DND-41 (cell line): ENCODE measurements around the gene FHDC1.

Experiments used
- ATAC-seq: fragments of 200-7000 bp; cut with Tn5 transposase; 3 replicates; pipeline ENCODE4 v1.9.1; 2021; ENCODE audit warnings: low read depth; ENCODE audit not compliant: insufficient read depth
- DNase-seq: peaks from one replicate; pipeline ENCODE4 v3.0.0-alpha.2; 2020
- H2AFZ ChIP-seq: 2 replicates; pipeline ENCODE4 v1.6.0; 2012; ENCODE audit warnings: low read depth, low read length
- H3K27ac ChIP-seq: 2 replicates; pipeline ENCODE4 v1.5.1; 2012; ENCODE audit warnings: low read length, inconsistent platforms
- H3K27me3 ChIP-seq: fragments of 200-600 bp; sonication (generic); 2 replicates; pipeline ENCODE4 v1.6.0; 2012; ENCODE audit warnings: low read length, mild to moderate bottlenecking, inconsistent platforms; ENCODE audit not compliant: insufficient read depth, poor library complexity
- H3K36me3 ChIP-seq: 2 replicates; pipeline ENCODE4 v1.5.1; 2012; ENCODE audit warnings: low read length, inconsistent platforms; ENCODE audit not compliant: insufficient read depth
- H3K4me1 ChIP-seq: 2 replicates; pipeline ENCODE4 v1.5.1; 2012; ENCODE audit warnings: mild to moderate bottlenecking, low read length; ENCODE audit not compliant: insufficient read depth
- H3K4me2 ChIP-seq: 2 replicates; pipeline ENCODE4 v1.6.0; 2012; ENCODE audit warnings: mild to moderate bottlenecking, moderate library complexity, low read length, inconsistent platforms; ENCODE audit not compliant: insufficient read depth
- H3K4me3 ChIP-seq, 2 experiments: fragments of 200-600 bp in 1 of 2; shearing (Covaris generic) in 1 of 2; 2 replicates each; pipeline ENCODE4 v1.5.1; 2012 to 2016; ENCODE audit warnings: inconsistent platforms in 2 of 2, low read length in 2 of 2, mild to moderate bottlenecking in 2 of 2, low read depth in 1 of 2, moderate library complexity in 1 of 2
- H3K79me2 ChIP-seq: 2 replicates; pipeline ENCODE4 v1.6.0; 2012; ENCODE audit warnings: low read length, inconsistent platforms; ENCODE audit not compliant: insufficient read depth
- H3K9ac ChIP-seq: 2 replicates; pipeline ENCODE4 v1.6.0; 2012; ENCODE audit warnings: low read depth, mild to moderate bottlenecking, inconsistent platforms, low read length, moderate library complexity
- H3K9me3 ChIP-seq: 2 replicates; pipeline ENCODE4 v1.5.1; 2012; ENCODE audit warnings: low read length, moderate library complexity, mild to moderate bottlenecking, inconsistent platforms; ENCODE audit not compliant: insufficient read depth, severe bottlenecking
- H4K20me1 ChIP-seq: 2 replicates; pipeline ENCODE4 v1.6.0; 2012; ENCODE audit warnings: low read length; ENCODE audit not compliant: insufficient read depth
- EZH2 ChIP-seq: IDR thresholded peaks from 3 replicates; pipeline ENCODE4 v1.6.1; 2012; ENCODE audit warnings: borderline replicate concordance, low read depth, mild to moderate bottlenecking, moderate library complexity, low read length, inconsistent platforms; ENCODE audit not compliant: severe bottlenecking
- TF ChIP-seq, protein P1 (sequence below): IDR thresholded peaks from 2 replicates; pipeline ENCODE4 v1.5.1; 2012; ENCODE audit warnings: borderline replicate concordance, low read length, moderate library complexity, mild to moderate bottlenecking; ENCODE audit not compliant: poor library complexity, severe bottlenecking; ENCODE audit errors: extremely low read depth

Gene FHDC1

DNA sequence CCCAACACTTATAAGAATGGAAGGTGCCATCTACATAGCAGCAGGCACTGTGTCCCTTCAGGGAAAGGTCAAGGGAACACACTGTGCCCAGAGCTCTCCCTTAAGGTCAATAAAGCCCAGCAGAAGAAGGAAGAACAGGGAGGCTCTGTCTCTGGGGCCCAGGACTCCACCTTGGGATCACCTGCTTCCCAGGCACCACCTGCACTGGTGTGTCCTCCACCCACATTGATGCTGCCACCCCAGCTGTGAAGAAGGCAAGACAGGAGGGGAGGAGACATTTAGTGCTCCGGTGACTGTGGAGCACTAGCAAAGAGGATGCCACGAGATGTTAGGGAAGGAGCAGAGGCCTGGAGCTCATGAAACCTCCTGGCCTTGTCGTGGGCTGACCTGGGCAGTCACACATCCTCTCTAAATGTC is 53.4 kb downstream of the FHDC1 start:
- H3K9ac ChIP-seq: no peak overlapping the region
- DNase-seq (no peak), ATAC-seq (no peak)
- no peaks in the 10 kb centered on the region for H3K9me3 ChIP-seq
- TF ChIP-seq, protein P1, sequence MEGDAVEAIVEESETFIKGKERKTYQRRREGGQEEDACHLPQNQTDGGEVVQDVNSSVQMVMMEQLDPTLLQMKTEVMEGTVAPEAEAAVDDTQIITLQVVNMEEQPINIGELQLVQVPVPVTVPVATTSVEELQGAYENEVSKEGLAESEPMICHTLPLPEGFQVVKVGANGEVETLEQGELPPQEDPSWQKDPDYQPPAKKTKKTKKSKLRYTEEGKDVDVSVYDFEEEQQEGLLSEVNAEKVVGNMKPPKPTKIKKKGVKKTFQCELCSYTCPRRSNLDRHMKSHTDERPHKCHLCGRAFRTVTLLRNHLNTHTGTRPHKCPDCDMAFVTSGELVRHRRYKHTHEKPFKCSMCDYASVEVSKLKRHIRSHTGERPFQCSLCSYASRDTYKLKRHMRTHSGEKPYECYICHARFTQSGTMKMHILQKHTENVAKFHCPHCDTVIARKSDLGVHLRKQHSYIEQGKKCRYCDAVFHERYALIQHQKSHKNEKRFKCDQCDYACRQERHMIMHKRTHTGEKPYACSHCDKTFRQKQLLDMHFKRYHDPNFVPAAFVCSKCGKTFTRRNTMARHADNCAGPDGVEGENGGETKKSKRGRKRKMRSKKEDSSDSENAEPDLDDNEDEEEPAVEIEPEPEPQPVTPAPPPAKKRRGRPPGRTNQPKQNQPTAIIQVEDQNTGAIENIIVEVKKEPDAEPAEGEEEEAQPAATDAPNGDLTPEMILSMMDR: no peak
- TF ChIP-seq EZH2: no peak
- H3K27ac ChIP-seq: no peak overlapping the region
- no peak overlapping the region for H2AFZ ChIP-seq
- no peaks in the 10 kb centered on the region for H3K79me2 ChIP-seq
- no peaks in the 10 kb centered on the region for H3K4me1 ChIP-seq
- no peaks in the 10 kb centered on the region for H4K20me1 ChIP-seq
- H3K36me3 ChIP-seq: no peaks in the 10 kb centered on the region
- no peak overlapping the region for H3K4me3 ChIP-seq
- no peaks in the 10 kb centered on the region for H3K27me3 ChIP-seq
- H3K4me2 ChIP-seq: no peak overlapping the region

DNA sequence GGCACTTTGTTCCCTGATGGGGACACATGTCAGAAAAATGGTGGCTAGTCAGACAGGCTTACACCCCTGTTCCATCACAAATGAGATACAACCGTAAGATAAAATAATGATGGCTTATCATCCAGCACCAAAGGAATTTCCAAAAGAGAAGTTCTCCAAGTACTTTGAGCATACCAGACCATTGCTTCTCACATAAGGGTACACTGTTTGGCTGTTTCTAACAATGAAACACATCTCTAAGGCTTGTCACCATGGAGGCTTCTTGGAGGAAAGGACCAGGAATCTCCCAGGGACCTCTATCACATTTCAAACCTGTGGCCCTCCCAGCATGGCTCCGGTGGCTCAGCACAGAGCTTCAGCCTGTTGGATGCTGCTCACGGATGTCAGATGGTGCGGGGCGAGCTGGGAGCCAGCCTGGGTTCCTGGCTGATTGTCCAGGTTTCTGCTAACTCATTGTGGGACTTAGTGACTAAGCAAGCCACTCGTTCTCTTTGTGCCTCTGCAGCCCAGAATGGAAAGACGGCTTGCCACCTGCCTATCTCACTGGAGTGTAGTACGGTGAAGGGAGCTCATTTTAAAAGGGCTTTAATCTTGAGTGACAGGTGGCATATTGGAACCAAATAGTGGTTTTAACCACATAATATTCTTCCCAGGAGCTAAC is 54.5 kb downstream of the FHDC1 start:
- H3K4me1 ChIP-seq: no peaks in the 10 kb centered on the region

DNA sequence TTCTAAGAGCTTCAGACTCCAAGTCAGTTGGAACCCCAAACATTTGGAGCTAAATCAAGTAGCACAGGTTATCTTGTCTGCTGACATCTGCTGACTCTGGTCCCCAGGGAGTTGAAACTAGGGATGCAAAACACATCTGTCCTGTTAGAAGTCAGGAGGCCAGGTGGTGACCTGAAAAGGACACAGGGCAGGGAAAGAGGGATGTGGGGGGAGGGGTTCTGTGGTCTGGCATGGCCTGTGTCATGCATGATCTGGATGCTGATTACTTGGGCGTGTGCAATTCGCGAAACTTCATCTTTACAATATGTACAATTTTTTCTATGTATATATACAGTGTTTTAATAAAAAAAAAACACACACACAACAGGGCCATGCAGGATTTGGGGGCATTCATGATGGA is 55.3 kb downstream of the FHDC1 start:
- H2AFZ ChIP-seq: no peak overlapping the region
- H3K4me2 ChIP-seq: no peak overlapping the region
- H3K9me3 ChIP-seq: no peaks in the 10 kb centered on the region
- ATAC-seq (no peak), DNase-seq (peak; percentile 10)
- no peaks in the 10 kb centered on the region for H3K27me3 ChIP-seq
- no peaks in the 10 kb centered on the region for H3K36me3 ChIP-seq
- TF ChIP-seq EZH2: no peak
- TF ChIP-seq, protein P1: no peak
- no peaks in the 10 kb centered on the region for H3K79me2 ChIP-seq
- H3K9ac ChIP-seq: no peak overlapping the region
- no peaks in the 10 kb centered on the region for H3K4me1 ChIP-seq
- no peaks in the 10 kb centered on the region for H4K20me1 ChIP-seq
- no peak overlapping the region for H3K27ac ChIP-seq
- H3K4me3 ChIP-seq: no peak overlapping the region

More for the DNA sequence above, 54.5 kb downstream of the FHDC1 start:
- Histone ChIP-seq H2AFZ (no peak overlapping the region), H3K9ac (no peak overlapping the region), H3K4me3 (no peak overlapping the region), H3K9me3 (no peaks in the 10 kb centered on the region), H3K79me2 (no peaks in the 10 kb centered on the region), H3K27me3 (no peaks in the 10 kb centered on the region), H3K36me3 (no peaks in the 10 kb centered on the region), H3K27ac (no peak overlapping the region), H4K20me1 (no peaks in the 10 kb centered on the region), H3K4me2 (no peak overlapping the region)
- DNase-seq (no peak), ATAC-seq (no peak)
- no peak for TF ChIP-seq EZH2
- TF ChIP-seq, protein P1: no peak
